GM12878 (cell line): ENCODE data around the gene CEP135. TPM values are rescaled to one million over a fixed set of nuclear protein-coding genes. Genes with fewer than 3 reads are reported as not detected.

Source experiments
- ATAC-seq: fragments of 200-7000 bp; cut with Tn5 transposase; 3 replicates; pipeline ENCODE4 v1.9.1; 2020; ENCODE audit warnings: mild to moderate bottlenecking, moderate library complexity
- BruUV-seq: library from RNA; stranded (reverse); fragments of 400-500 nt; replicated peaks from 2 replicates; lab custom pipeline; 2021; lab: Mats Ljungman, UMichigan
- CTCF ChIA-PET: fragments of 300-600 bp; sonication (Branson Sonifier 250); formaldehyde crosslinking; extraction: SDS; loops from one replicate; lab custom pipeline; 2021; ENCODE audit warnings: inconsistent platforms; lab: Yijun Ruan, JAX
- POLR2A ChIA-PET: fragments of 350-600 bp; formaldehyde crosslinking; extraction: SDS; loops from one replicate; lab custom pipeline; 2021; ENCODE audit warnings: inconsistent platforms; lab: Charles Lee
- RAD21 ChIA-PET: fragments of 300-600 bp; sonication (Branson Sonifier 250); formaldehyde crosslinking; loops from one replicate; lab custom pipeline; 2023; ENCODE audit warnings: antibody characterized with exemption; ENCODE audit not compliant: unreplicated experiment; lab: Charles Lee
- SMC1A ChIA-PET: fragments of 300-600 bp; sonication (Branson Sonifier 250); formaldehyde crosslinking; loops from one replicate; lab custom pipeline; 2023; ENCODE audit not compliant: unreplicated experiment, uncharacterized antibody; lab: Charles Lee
- DNase-seq: peaks from one replicate; pipeline ENCODE4 v3.0.0-alpha.2; 2011; ENCODE audit warnings: low read depth, low spot score
- FAIRE-seq: peaks from 3 replicates; lab custom pipeline; 2011; peaks lifted over from hg19 to GRCh38; lab: Jason Lieb, UNC
- H2AFZ ChIP-seq: 2 replicates; pipeline ENCODE4 v1.6.0; 2011; ENCODE audit warnings: low read depth, low read length, control low read depth; ENCODE audit not compliant: control insufficient read depth
- H3K27ac ChIP-seq: 2 replicates; pipeline ENCODE4 v1.5.1; 2011; ENCODE audit warnings: control low read depth; ENCODE audit not compliant: control insufficient read depth, insufficient read depth
- H3K27me3 ChIP-seq, 2 experiments: replicated peaks in 1 of 2; 2 replicates each; pipeline versions ENCODE4 v1.6.0 to v1.6.1; 2011; ENCODE audit warnings: low read length in 1 of 2; ENCODE audit not compliant: control insufficient read depth in 2 of 2, insufficient read depth in 2 of 2
- H3K36me3 ChIP-seq, 2 experiments: 2 replicates each; pipeline ENCODE4 v1.5.1; 2011; ENCODE audit warnings: low read length in 1 of 2; ENCODE audit not compliant: control insufficient read depth in 2 of 2, insufficient read depth in 2 of 2
- H3K4me1 ChIP-seq: 2 replicates; pipeline ENCODE4 v1.6.1; 2011; ENCODE audit warnings: mild to moderate bottlenecking, low read length, moderate library complexity, mixed read lengths; ENCODE audit not compliant: control insufficient read depth, insufficient read depth
- H3K4me2 ChIP-seq: 2 replicates; pipeline ENCODE4 v1.6.0; 2011; ENCODE audit warnings: control low read depth; ENCODE audit not compliant: control insufficient read depth, insufficient read depth
- H3K4me3 ChIP-seq: fragments of 200-600 bp; sonication (generic); 2 replicates; pipeline ENCODE4 v1.5.1; 2016
- H3K79me2 ChIP-seq: 2 replicates; pipeline ENCODE4 v1.6.0; 2011; ENCODE audit warnings: low read length; ENCODE audit not compliant: control insufficient read depth, insufficient read depth
- H3K9ac ChIP-seq: 2 replicates; pipeline ENCODE4 v1.8.0; 2011; ENCODE audit warnings: low read length, control low read depth, mixed read lengths; ENCODE audit not compliant: control insufficient read depth, insufficient read depth
- H3K9me3 ChIP-seq: replicated peaks from 3 replicates; pipeline ENCODE4 v1.5.1; 2011; ENCODE audit warnings: mild to moderate bottlenecking, low read length; ENCODE audit not compliant: control insufficient read depth, insufficient read depth
- H4K20me1 ChIP-seq: 2 replicates; pipeline ENCODE4 v1.6.0; 2011; ENCODE audit not compliant: control insufficient read depth, insufficient read depth
- ASH2L ChIP-seq: fragments of 300-600, 200-600 bp; sonication (generic); IDR thresholded peaks from 2 replicates; pipeline ENCODE4 v1.6.1; 2017; ENCODE audit warnings: low read depth, mild to moderate bottlenecking, borderline replicate concordance
- EP300 ChIP-seq, 2 experiments: fragments of 150-350 bp in 1 of 2; IDR thresholded peaks; 2 replicates each; pipeline ENCODE4 v1.6.1; 2011 to 2012; ENCODE audit warnings: low read depth in 2 of 2, low read length in 2 of 2, borderline replicate concordance in 1 of 2, improper control_type of control experiment in 1 of 2, inconsistent platforms in 1 of 2; ENCODE audit not compliant: control insufficient read depth in 1 of 2
- ESRRA ChIP-seq: IDR thresholded peaks from 2 replicates; pipeline ENCODE4 v1.6.1; 2012; ENCODE audit warnings: mild to moderate bottlenecking, low read length, improper control_type of control experiment
- MTA2 ChIP-seq: fragments of 450-650 bp; IDR thresholded peaks from 2 replicates; pipeline ENCODE4 v1.6.1; 2016; ENCODE audit warnings: low read depth, mild to moderate bottlenecking, moderate library complexity
- NR2F1 ChIP-seq: fragments of 450-650 bp; conservative IDR thresholded peaks from 2 replicates; pipeline ENCODE4 v1.6.1; 2017; ENCODE audit warnings: mild to moderate bottlenecking
- NRF1 ChIP-seq: conservative IDR thresholded peaks from 2 replicates; pipeline ENCODE4 v1.6.1; 2011; ENCODE audit warnings: mild to moderate bottlenecking, low read depth, low read length, improper control_type of control experiment
- POU2F2 ChIP-seq: IDR thresholded peaks from 3 replicates; pipeline ENCODE4 v1.6.1; 2011; ENCODE audit warnings: low read depth, mild to moderate bottlenecking, low read length, borderline replicate concordance
- RAD21 ChIP-seq: IDR thresholded peaks from 2 replicates; pipeline ENCODE4 v1.6.1; 2011; ENCODE audit warnings: mild to moderate bottlenecking, low read depth, low read length, moderate library complexity; ENCODE audit not compliant: insufficient read depth
- STAT1 ChIP-seq: fragments of 450-650 bp; conservative IDR thresholded peaks from 2 replicates; pipeline ENCODE4 v1.6.1; 2014; ENCODE audit warnings: antibody characterized with exemption, mild to moderate bottlenecking
- WGBS: methylation state at CpG from one replicate; pipeline ENCODE4 v1.1.6; 2016; ENCODE audit warnings: low lambda C conversion rate; ENCODE audit not compliant: insufficient replicate concordance, insufficient coverage; ENCODE audit errors: missing lambda C conversion rate; 5-methylcytosine and 5-hydroxymethylcytosine counted together
- in situ Hi-C: fragments of 300-500 bp; cut with MboI; formaldehyde crosslinking; loops from 9 replicates; pipeline ENCODE4 v1.14.3; 2018; ENCODE audit warnings: mixed read lengths
- intact Hi-C: fragments of 100-400 bp; cut with micrococcal nuclease; formaldehyde crosslinking; loops from one replicate; pipeline ENCODE4 v1.14.2; 2022; ENCODE audit not compliant: unreplicated experiment
- polyA plus RNA-seq, 11 experiments: library from polyadenylated mRNA; depleted of rRNA in 4 of 11; unstranded in 6 of 11; stranded (reverse) in 5 of 11; fragments of >200 nt; fragmentation: Nextera tagmentation in 4 of 11; fragmentation: Illumina TruSeq in 1 of 11; extraction: Ambion mirVana in 4 of 11; extraction: Trizol in 1 of 11; gene quantifications; 1 replicate in 1 of 11; 2 replicates in 10 of 11; pipeline versions ENCODE4 v1.2.1 to v1.2.3, GENCODE V29; 2011 to 2016; ENCODE audit warnings: inconsistent platforms in 2 of 11, missing spikeins in 2 of 11, low read depth in 1 of 11
- total RNA-seq, 4 experiments: library from RNA; depleted of rRNA in 3 of 4; stranded (reverse); fragments of >200 nt in 3 of 4; fragmentation: Illumina TruSeq in 1 of 4; extraction: Trizol in 1 of 4; gene quantifications; 2 replicates each; pipeline versions ENCODE4 v1.2.1 to v1.2.3, GENCODE V29; 2013 to 2021
- TF ChIP-seq, protein P1 (sequence below): IDR thresholded peaks from 2 replicates; pipeline ENCODE4 v1.6.1; 2012; ENCODE audit warnings: improper control_type of control experiment, low read depth, low read length; ENCODE audit not compliant: insufficient replicate concordance
- TF ChIP-seq, protein P2 (sequence below): fragments of 450-650 bp; IDR thresholded peaks from 2 replicates; pipeline ENCODE4 v1.6.1; 2018; ENCODE audit warnings: mild to moderate bottlenecking, low read depth, moderate library complexity; ENCODE audit not compliant: partially characterized antibody
- TF ChIP-seq, protein P3 (sequence below): fragments of 450-650 bp; IDR thresholded peaks from 2 replicates; pipeline ENCODE4 v1.6.1; 2017; ENCODE audit warnings: mild to moderate bottlenecking

Gene CEP135
- total and polyA plus RNA-seq, 10 of the 15 experiments (the other 5 are each of a cell fraction or from before 2014, with no cell fraction given): 2.9 to 13.6 (median 10.1) TPM

DNA sequence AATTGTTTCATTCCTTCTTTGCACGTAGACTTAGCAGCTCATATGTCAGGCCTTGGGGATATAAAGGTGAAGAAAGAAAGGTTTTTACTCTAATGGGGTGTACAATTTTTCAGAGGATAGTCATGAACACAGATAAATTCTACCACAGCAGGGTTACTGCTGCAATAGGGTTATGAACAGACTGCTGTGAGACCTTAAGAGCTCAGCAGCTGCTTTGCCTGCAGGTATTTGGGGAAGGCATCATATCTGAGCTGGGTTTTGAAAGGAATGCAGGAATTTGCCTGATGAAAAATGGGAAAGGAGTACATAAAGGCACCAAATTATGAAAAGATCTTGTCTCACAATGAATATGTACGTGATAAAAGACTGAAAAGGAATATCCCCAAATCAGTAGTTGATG lies 128.9 kb downstream of the CEP135 start (continued):
- TF ChIP-seq, protein P1, sequence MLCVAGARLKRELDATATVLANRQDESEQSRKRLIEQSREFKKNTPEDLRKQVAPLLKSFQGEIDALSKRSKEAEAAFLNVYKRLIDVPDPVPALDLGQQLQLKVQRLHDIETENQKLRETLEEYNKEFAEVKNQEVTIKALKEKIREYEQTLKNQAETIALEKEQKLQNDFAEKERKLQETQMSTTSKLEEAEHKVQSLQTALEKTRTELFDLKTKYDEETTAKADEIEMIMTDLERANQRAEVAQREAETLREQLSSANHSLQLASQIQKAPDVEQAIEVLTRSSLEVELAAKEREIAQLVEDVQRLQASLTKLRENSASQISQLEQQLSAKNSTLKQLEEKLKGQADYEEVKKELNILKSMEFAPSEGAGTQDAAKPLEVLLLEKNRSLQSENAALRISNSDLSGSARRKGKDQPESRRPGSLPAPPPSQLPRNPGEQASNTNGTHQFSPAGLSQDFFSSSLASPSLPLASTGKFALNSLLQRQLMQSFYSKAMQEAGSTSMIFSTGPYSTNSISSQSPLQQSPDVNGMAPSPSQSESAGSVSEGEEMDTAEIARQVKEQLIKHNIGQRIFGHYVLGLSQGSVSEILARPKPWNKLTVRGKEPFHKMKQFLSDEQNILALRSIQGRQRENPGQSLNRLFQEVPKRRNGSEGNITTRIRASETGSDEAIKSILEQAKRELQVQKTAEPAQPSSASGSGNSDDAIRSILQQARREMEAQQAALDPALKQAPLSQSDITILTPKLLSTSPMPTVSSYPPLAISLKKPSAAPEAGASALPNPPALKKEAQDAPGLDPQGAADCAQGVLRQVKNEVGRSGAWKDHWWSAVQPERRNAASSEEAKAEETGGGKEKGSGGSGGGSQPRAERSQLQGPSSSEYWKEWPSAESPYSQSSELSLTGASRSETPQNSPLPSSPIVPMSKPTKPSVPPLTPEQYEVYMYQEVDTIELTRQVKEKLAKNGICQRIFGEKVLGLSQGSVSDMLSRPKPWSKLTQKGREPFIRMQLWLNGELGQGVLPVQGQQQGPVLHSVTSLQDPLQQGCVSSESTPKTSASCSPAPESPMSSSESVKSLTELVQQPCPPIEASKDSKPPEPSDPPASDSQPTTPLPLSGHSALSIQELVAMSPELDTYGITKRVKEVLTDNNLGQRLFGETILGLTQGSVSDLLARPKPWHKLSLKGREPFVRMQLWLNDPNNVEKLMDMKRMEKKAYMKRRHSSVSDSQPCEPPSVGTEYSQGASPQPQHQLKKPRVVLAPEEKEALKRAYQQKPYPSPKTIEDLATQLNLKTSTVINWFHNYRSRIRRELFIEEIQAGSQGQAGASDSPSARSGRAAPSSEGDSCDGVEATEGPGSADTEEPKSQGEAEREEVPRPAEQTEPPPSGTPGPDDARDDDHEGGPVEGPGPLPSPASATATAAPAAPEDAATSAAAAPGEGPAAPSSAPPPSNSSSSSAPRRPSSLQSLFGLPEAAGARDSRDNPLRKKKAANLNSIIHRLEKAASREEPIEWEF: no peak
- no peak for TF ChIP-seq RAD21

DNA sequence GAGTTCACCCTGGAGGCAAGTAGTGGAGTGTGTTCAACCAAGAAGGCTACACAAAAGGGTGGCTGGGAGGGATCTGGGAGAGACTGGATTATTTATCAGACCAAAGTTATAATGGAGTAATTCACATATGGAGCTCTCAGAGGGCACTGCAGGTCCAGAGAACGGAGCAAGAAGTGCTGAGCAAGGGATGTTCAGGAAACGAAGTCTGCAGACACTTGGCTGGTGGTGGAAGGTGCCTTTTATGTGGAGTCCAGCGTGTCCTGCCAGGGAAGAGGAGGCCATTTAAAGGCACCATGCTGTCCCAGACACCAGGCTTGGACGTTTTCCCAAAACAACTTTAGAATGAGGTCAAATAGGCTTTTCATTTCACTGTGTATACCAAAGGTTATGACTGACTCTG lies 130.1 kb downstream of the CEP135 start:
- ChIA-PET POLR2A (no interaction called here), CTCF (no interaction called here), RAD21 (no interaction called here), SMC1A (no interaction called here)
- ATAC-seq (no peak), FAIRE-seq (no peak), DNase-seq (no peak)
- Histone ChIP-seq H3K9me3 (no peaks in the 10 kb centered on the region), H2AFZ (no peak overlapping the region), H3K36me3 (no peaks in the 10 kb centered on the region), H3K27ac (no peak overlapping the region), H3K9ac (no peak overlapping the region), H3K4me1 (no peaks in the 10 kb centered on the region), H3K4me3 (no peak overlapping the region), H3K79me2 (no peaks in the 10 kb centered on the region), H4K20me1 (no peaks in the 10 kb centered on the region), H3K4me2 (no peak overlapping the region), H3K27me3 (no peaks in the 10 kb centered on the region)
- no TSS peak for BruUV-seq
- 19% methylated on average over 4 of the region's 4 CpGs for WGBS
- in situ Hi-C loops (no loop called here), intact Hi-C loops (no loop called here)
- TF ChIP-seq ESRRA (no peak), EP300 (IDR thresholded peaks at IDR 0.05; ENCODE audit: borderline replicate concordance in 1 of 2, control insufficient read depth in 1 of 2, low read depth in 2 of 2, low read length in 2 of 2) (no peak), POU2F2 (no peak), NRF1 (no peak), ASH2L (no peak), MTA2 (no peak), NR2F1 (no peak), STAT1 (no peak)
- TF ChIP-seq, protein P2, sequence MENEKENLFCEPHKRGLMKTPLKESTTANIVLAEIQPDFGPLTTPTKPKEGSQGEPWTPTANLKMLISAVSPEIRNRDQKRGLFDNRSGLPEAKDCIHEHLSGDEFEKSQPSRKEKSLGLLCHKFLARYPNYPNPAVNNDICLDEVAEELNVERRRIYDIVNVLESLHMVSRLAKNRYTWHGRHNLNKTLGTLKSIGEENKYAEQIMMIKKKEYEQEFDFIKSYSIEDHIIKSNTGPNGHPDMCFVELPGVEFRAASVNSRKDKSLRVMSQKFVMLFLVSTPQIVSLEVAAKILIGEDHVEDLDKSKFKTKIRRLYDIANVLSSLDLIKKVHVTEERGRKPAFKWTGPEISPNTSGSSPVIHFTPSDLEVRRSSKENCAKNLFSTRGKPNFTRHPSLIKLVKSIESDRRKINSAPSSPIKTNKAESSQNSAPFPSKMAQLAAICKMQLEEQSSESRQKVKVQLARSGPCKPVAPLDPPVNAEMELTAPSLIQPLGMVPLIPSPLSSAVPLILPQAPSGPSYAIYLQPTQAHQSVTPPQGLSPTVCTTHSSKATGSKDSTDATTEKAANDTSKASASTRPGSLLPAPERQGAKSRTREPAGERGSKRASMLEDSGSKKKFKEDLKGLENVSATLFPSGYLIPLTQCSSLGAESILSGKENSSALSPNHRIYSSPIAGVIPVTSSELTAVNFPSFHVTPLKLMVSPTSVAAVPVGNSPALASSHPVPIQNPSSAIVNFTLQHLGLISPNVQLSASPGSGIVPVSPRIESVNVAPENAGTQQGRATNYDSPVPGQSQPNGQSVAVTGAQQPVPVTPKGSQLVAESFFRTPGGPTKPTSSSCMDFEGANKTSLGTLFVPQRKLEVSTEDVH: no peak
- TF ChIP-seq, protein P3, sequence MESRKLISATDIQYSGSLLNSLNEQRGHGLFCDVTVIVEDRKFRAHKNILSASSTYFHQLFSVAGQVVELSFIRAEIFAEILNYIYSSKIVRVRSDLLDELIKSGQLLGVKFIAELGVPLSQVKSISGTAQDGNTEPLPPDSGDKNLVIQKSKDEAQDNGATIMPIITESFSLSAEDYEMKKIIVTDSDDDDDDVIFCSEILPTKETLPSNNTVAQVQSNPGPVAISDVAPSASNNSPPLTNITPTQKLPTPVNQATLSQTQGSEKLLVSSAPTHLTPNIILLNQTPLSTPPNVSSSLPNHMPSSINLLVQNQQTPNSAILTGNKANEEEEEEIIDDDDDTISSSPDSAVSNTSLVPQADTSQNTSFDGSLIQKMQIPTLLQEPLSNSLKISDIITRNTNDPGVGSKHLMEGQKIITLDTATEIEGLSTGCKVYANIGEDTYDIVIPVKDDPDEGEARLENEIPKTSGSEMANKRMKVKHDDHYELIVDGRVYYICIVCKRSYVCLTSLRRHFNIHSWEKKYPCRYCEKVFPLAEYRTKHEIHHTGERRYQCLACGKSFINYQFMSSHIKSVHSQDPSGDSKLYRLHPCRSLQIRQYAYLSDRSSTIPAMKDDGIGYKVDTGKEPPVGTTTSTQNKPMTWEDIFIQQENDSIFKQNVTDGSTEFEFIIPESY: no peak
